Stomach (tissue), 9 donors: ENCODE results near the gene MYOM1. TPM values are rescaled to one million over a fixed set of nuclear protein-coding genes. Genes with fewer than 3 reads are reported as not detected.

ENCODE experiments used
- DNase-seq, 2 donors: peaks; one replicate each; pipeline versions ENCODE4 v3.0.0 to v3.0.0-alpha.2; 2013 to 2019
- H3K27ac ChIP-seq, 5 donors: fragments of 200-600 bp in 4 of 5; sonication (generic) in 4 of 5; one replicate each; pipeline ENCODE4 v1.5.1; 2013 to 2019; ENCODE audit warnings: mild to moderate bottlenecking in 1 of 5, moderate library complexity in 1 of 5
- H3K27me3 ChIP-seq, 3 donors: fragments of 200-600 bp; sonication (generic); one replicate each; pipeline ENCODE4 v1.5.1; 2017 to 2019; ENCODE audit warnings: mixed run types in 1 of 3
- H3K36me3 ChIP-seq, 4 donors: fragments of 200-600 bp; sonication (generic); 1 replicate in 3 of 4; 2 replicates in 1 of 4; pipeline ENCODE4 v1.5.1; 2016 to 2019
- H3K4me1 ChIP-seq, 4 donors: fragments of 200-600 bp; sonication (generic); one replicate each; pipeline ENCODE4 v1.5.1; 2016 to 2019
- H3K4me3 ChIP-seq, 4 donors: fragments of 200-600 bp; sonication (generic) in 3 of 4; one replicate each; pipeline ENCODE4 v1.5.1; 2016 to 2019; ENCODE audit warnings: mild to moderate bottlenecking in 1 of 4
- H3K9me3 ChIP-seq, 4 donors: fragments of 200-600 bp; sonication (generic); one replicate each; pipeline ENCODE4 v1.5.1; 2016 to 2019
- EP300 ChIP-seq: sonication (generic); formaldehyde crosslinking; IDR thresholded peaks from one replicate; pipeline ENCODE4 v1.6.1; 2017; ENCODE audit warnings: antibody characterized with exemption
- POLR2A ChIP-seq, 4 donors: fragments of 450-650 bp; IDR thresholded peaks; one replicate each; pipeline ENCODE4 v1.6.1; 2016; ENCODE audit warnings: antibody characterized with exemption in 4 of 4, control low read depth in 2 of 4, mild to moderate bottlenecking in 1 of 4, moderate library complexity in 1 of 4
- POLR2AphosphoS5 ChIP-seq, 3 donors: sonication (generic); formaldehyde crosslinking; IDR thresholded peaks; one replicate each; pipeline ENCODE4 v1.6.1; 2016; ENCODE audit warnings: antibody characterized with exemption in 3 of 3
- WGBS, 5 donors: extraction: QIAGEN DNeasy Blood & Tissue Kit in 3 of 5; methylation state at CpG; one replicate each; pipeline versions ENCODE4 v1.1.5 to v1.1.7; 2013 to 2018; 5-methylcytosine and 5-hydroxymethylcytosine counted together
- intact Hi-C: fragments of 100-400 bp; cut with DNase I; formaldehyde crosslinking; loops from one replicate; pipeline ENCODE4 v1.15.1; 2023; ENCODE audit warnings: low total_unique reads
- polyA plus RNA-seq, 3 donors: library from polyadenylated mRNA; stranded (reverse); fragments of 200-250 nt; gene quantifications; one replicate each; pipeline ENCODE4 v1.2.3, GENCODE V29; 2013
- total RNA-seq, 5 donors: library from RNA; depleted of rRNA; stranded (reverse); fragments of >200 nt; gene quantifications; one replicate each; pipeline versions ENCODE4 v1.1.0 to v1.2.3, GENCODE V29; 2014 to 2016
- TF ChIP-seq, protein P1 (sequence below), 7 experiments: fragments of 450-650 bp in 4 of 7; fragments of 200-600 bp in 3 of 7; sonication (generic) in 3 of 7; IDR thresholded peaks; one replicate each; pipeline ENCODE4 v1.5.1; 2016 to 2019; ENCODE audit warnings: antibody characterized with exemption in 7 of 7, control low read depth in 2 of 7, mild to moderate bottlenecking in 1 of 7
- donor health status: healthy with polysubstance abuse.
- donor health status: Bipolar disorder and iron deficiency.
- donor health status: healthy.

Gene MYOM1
- total and polyA plus RNA-seq, 8 donors, result 1.2 to 37.9 (median 3.5) TPM

DNA sequence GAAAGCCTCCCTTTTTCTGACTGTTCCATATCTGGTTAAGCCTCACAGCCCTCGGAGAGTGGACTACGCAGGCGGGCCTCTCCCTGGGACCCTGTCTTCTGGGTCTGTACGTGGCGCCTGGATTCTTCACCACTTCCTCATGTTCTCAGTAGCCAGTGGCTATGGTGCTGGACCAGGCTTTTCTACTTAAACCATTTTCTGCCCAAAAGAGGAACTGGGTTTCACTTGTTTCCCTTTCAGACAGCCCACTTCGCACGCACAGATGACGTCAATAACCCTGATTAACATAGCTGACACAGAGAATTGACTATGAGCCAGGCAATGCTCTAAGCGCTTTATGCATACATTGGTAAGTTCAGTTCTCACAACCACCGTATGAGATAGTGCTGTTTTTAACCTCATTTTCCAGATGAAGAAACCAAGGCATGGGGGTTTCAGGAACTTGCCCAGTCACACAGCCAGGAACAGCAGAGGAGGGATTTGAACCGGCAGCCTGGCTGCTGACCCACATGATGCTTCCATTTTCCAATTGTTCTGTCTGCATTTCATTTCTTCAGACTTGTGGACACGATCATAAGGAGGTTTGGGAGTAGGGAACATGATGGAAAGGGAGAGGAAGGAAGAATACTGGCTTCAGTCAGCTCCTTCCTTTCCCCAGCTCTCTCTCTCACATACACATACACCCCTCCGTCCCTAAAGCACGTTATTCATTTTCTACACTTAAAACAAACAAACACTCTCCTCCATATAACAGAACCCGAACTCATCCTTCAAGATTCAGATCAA, 41.7 kb downstream of the MYOM1 start:
- peak; percentile 57 to 71 for DNase-seq
- H3K27ac ChIP-seq, result peak overlapping the region in 4 of 5 donors; percentile 38 to 72 (median 56)
- H3K4me1 ChIP-seq, result peaks cover 0 to 24% (median 0%) of the 10 kb centered on the region in 4 donors
- H3K4me3 ChIP-seq, result no peak overlapping the region
- 65 to 81% (median 68%) methylated on average over 15 of the region's 15 CpGs for WGBS, 5 donors
- no peaks in the 10 kb centered on the region for H3K36me3 ChIP-seq
- TF ChIP-seq, protein P1, sequence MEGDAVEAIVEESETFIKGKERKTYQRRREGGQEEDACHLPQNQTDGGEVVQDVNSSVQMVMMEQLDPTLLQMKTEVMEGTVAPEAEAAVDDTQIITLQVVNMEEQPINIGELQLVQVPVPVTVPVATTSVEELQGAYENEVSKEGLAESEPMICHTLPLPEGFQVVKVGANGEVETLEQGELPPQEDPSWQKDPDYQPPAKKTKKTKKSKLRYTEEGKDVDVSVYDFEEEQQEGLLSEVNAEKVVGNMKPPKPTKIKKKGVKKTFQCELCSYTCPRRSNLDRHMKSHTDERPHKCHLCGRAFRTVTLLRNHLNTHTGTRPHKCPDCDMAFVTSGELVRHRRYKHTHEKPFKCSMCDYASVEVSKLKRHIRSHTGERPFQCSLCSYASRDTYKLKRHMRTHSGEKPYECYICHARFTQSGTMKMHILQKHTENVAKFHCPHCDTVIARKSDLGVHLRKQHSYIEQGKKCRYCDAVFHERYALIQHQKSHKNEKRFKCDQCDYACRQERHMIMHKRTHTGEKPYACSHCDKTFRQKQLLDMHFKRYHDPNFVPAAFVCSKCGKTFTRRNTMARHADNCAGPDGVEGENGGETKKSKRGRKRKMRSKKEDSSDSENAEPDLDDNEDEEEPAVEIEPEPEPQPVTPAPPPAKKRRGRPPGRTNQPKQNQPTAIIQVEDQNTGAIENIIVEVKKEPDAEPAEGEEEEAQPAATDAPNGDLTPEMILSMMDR (IDR thresholded peaks at IDR 0.05), result no peak
- peak in 2 of 3 donors; percentile 5 to 14 for TF ChIP-seq POLR2AphosphoS5 (IDR thresholded peaks at IDR 0.05)
- no peak for TF ChIP-seq POLR2A (IDR thresholded peaks at IDR 0.05)
- TF ChIP-seq EP300, result peak; percentile 17
- H3K9me3 ChIP-seq, result no peaks in the 10 kb centered on the region
- H3K27me3 ChIP-seq, result no peaks in the 10 kb centered on the region
- intact Hi-C loops, result no loop called here

DNA sequence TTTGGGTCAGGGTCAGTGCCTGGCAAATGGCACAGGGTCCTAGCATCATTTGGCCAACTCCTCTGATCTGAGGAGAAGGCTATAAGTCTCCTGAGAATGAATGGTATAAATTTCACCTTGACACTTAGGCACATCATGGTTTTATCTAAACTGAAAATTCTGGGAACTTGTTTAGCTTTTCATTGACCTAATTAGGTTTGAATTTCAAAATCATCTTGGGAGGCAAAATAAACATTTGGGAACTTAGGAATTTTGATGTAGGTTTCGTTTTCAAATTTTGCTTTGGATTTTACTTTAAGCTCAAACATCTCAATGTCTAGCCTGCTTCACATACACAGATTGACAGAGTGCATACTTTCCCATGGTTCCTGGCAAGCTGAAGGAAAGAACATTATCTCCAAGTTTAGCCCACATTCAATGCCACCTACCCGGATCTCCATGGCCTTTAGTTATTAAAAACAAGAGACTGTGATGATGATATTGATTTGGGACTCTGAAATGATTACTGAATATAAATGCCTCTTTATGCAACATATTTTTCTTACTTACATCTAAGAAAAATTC, 44.5 kb downstream of the MYOM1 start:
- Histone ChIP-seq H3K27me3 (no peaks in the 10 kb centered on the region), H3K4me3 (no peak overlapping the region), H3K4me1 (peaks cover 0 to 24% (median 0%) of the 10 kb centered on the region in 4 donors), H3K27ac (peak overlapping the region in 1 of 5 donors; percentile 15), H3K36me3 (no peaks in the 10 kb centered on the region), H3K9me3 (no peaks in the 10 kb centered on the region)
- 42 to 65% (median 46%) methylated on average over 2 of the region's 2 CpGs for WGBS, 5 donors
- TF ChIP-seq EP300 (no peak), POLR2A (IDR thresholded peaks at IDR 0.05) (no peak)
- intact Hi-C loops, result no loop called here
- DNase-seq, result no peak

DNA sequence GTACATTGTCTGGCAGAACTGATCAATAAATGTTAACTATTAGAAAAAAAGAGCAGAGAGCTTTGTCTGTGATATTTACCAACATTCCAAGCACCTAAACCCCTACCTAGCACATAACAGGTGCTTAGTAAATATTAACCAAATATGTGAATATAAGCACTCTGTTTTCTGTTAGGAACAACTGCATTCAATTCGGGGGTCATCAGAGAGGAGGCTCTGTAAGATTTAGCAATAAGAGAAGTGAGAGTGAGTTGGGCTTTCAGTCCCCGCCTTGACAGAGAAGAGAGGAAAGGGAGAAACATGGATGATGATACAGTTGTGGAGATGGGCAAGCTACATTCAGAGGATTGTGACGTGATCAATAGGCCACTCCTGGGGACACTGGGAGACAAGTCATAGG, 47.7 kb downstream of the MYOM1 start:
- Histone ChIP-seq H3K4me3 (no peak overlapping the region), H3K27ac (no peak overlapping the region), H3K9me3 (no peaks in the 10 kb centered on the region), H3K4me1 (peaks cover 0 to 18% (median 0%) of the 10 kb centered on the region in 4 donors), H3K36me3 (peaks cover 0 to 2% (median 0%) of the 10 kb centered on the region in 4 donors), H3K27me3 (no peaks in the 10 kb centered on the region)
- intact Hi-C loops, result no loop called here
- TF ChIP-seq, protein P1 (IDR thresholded peaks at IDR 0.05), result no peak
- TF ChIP-seq POLR2A (IDR thresholded peaks at IDR 0.05) (no peak), POLR2AphosphoS5 (IDR thresholded peaks at IDR 0.05) (no peak), EP300 (no peak)
- WGBS, 5 donors, result 63 to 85% (median 74%) methylated on average over 3 of the region's 3 CpGs
- DNase-seq, result no peak

DNA sequence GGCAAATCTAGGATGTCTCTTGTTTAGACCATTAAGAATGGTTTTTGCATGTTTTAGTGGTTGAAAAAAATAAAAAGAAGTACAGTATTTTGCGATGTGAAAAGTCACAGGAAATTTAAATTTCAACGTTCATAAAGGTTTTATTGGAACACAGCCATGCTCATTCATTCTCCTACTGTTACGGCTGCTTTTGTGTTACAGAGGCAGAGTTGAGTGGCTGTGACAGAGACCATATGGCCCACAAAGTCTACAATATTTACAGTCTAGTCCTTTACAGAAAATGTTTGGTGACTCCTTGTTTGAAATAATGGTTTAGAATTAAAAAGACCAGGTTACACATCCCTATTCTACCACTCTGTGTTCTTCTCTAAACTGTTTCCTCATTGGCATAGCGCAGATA, 48.1 kb downstream of the MYOM1 start:
- peaks cover 0 to 4% (median 0%) of the 10 kb centered on the region in 4 donors for H3K36me3 ChIP-seq
- H3K9me3 ChIP-seq, result no peaks in the 10 kb centered on the region
- H3K4me3 ChIP-seq, result no peak overlapping the region
- TF ChIP-seq POLR2AphosphoS5 (IDR thresholded peaks at IDR 0.05), result no peak
- H3K27ac ChIP-seq, result no peak overlapping the region
- H3K4me1 ChIP-seq, result peaks cover 0 to 18% (median 0%) of the 10 kb centered on the region in 4 donors
- DNase-seq, result peak in 1 of 2 donors; percentile 66
- H3K27me3 ChIP-seq, result no peaks in the 10 kb centered on the region
- intact Hi-C loops, result no loop called here
- WGBS, 5 donors, result 55 to 78% (median 60%) methylated on average over 4 of the region's 4 CpGs

DNA sequence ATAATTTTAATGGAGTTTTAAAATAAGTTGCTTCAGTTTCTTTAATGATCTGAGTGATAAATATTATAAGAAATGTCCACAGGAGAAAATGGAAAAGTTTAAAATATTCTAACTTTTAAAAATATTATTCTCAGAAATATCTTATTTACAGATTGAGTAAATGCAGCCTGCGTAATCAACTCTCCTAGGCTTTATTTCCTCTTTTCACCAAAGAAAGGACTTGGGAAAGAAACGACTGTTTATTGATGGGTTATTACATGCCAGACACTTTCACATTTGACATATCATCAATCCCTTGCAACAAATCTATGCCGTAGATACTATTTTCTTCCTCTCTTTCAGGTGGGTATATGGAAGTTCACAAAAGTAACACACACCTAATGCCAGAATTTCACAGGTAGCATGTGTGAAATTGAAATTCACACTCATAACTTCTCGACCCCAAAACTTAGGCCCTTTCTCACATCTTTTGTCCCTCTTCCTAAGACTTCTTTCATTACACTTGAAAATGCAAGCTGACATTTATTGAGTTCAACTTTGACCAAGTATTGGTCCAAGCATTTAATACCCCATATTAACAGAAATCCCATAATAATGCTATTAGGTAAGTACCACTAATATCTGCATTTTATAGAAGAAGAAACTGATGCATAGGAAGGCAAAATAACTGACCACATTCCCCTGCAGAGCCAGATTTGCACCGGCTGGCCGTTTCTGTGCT, 49.2 kb downstream of the MYOM1 start:
- Histone ChIP-seq H3K9me3 (no peaks in the 10 kb centered on the region), H3K27ac (no peak overlapping the region), H3K4me3 (no peak overlapping the region), H3K36me3 (peaks cover 0 to 4% (median 0%) of the 10 kb centered on the region in 4 donors), H3K27me3 (no peaks in the 10 kb centered on the region), H3K4me1 (peaks cover 0 to 14% (median 0%) of the 10 kb centered on the region in 4 donors)
- whole genome bisulfite sequencing, 5 donors, result 76 to 89% (median 84%) methylated on average over 6 of the region's 6 CpGs
- DNase-seq, result no peak
- intact Hi-C loops, result no loop called here
- no peak for TF ChIP-seq POLR2AphosphoS5 (IDR thresholded peaks at IDR 0.05)
- TF ChIP-seq EP300, result no peak
- TF ChIP-seq, protein P1 (IDR thresholded peaks at IDR 0.05), result no peak
- TF ChIP-seq POLR2A (IDR thresholded peaks at IDR 0.05), result no peak
